HCT116 (cell line): Measurements from ENCODE around the gene TOPAZ1. TPM values are rescaled to one million over a fixed set of nuclear protein-coding genes. Genes with fewer than 3 reads are reported as not detected.

Experiments used
- ATAC-seq: fragments of 200-7000 bp; cut with Tn5 transposase; 2 replicates; pipeline ENCODE4 v1.9.1; 2020; ENCODE audit warnings: mild to moderate bottlenecking, moderate library complexity
- BruUV-seq: library from RNA; stranded (reverse); fragments of 400-500 nt; replicated peaks from 2 replicates; lab custom pipeline; 2021; lab: Mats Ljungman, UMichigan
- CTCF ChIA-PET: fragments of 300-600 bp; sonication (Branson Sonifier 250); formaldehyde crosslinking; loops from one replicate; lab custom pipeline; 2021; ENCODE audit warnings: antibody characterized with exemption; lab: Charles Lee
- POLR2A ChIA-PET: fragments of 300-600, 350-600 bp; sonication (Branson Sonifier 250); formaldehyde crosslinking; loops from one replicate; lab custom pipeline; 2021; ENCODE audit warnings: antibody characterized with exemption; lab: Charles Lee
- RAD21 ChIA-PET, 2 experiments: fragments of 300-600 bp; sonication (Branson Sonifier 250); formaldehyde crosslinking; loops; one replicate each; lab custom pipeline; 2023; ENCODE audit warnings: low total read pairs in 2 of 2; ENCODE audit not compliant: uncharacterized antibody in 2 of 2, unreplicated experiment in 2 of 2, low non-redundant PET in 1 of 2; lab: Charles Lee
- DNase-seq: peaks from one replicate; pipeline ENCODE4 v3.0.0-alpha.2; 2010; ENCODE audit warnings: low read depth, low spot score
- H2AFZ ChIP-seq: fragments of 200-600 bp; shearing (Covaris generic), sonication (generic); 2 replicates; pipeline ENCODE4 v1.6.1; 2017; ENCODE audit warnings: low read depth, mixed run types, mixed read lengths, antibody characterized with exemption, low read length; ENCODE audit not compliant: poor library complexity, severe bottlenecking
- H3K27ac ChIP-seq: 2 replicates; pipeline ENCODE4 v1.5.1; 2012; ENCODE audit warnings: low read depth, low read length
- H3K27me3 ChIP-seq: fragments of 200-600 bp; sonication (generic); 2 replicates; pipeline ENCODE4 v1.6.1; 2016; ENCODE audit warnings: mixed run types, low read length, mixed read lengths; ENCODE audit not compliant: insufficient read depth
- H3K36me3 ChIP-seq, 2 experiments: fragments of 200-500 bp in 1 of 2; fragments of 200-600 bp in 1 of 2; sonication (Bioruptor generic) in 1 of 2; sonication (generic) in 1 of 2; 2 replicates each; pipeline versions ENCODE4 v1.5.1 to v1.6.1; 2014 to 2016; ENCODE audit warnings: low read length in 2 of 2, inconsistent platforms in 1 of 2, mixed read lengths in 1 of 2, mixed run types in 1 of 2; ENCODE audit not compliant: insufficient read depth in 2 of 2, control insufficient read depth in 1 of 2
- H3K4me1 ChIP-seq, 2 experiments: fragments of 200-600 bp in 1 of 2; sonication (generic) in 1 of 2; 2 replicates each; pipeline versions ENCODE4 v1.5.1 to v1.6.1; 2012 to 2017; ENCODE audit warnings: low read length in 2 of 2, inconsistent platforms in 1 of 2, mild to moderate bottlenecking in 1 of 2, mixed read lengths in 1 of 2, mixed run types in 1 of 2, moderate library complexity in 1 of 2; ENCODE audit not compliant: insufficient read depth in 2 of 2, control insufficient read depth in 1 of 2
- H3K4me2 ChIP-seq: fragments of 200-600 bp; sonication (generic); 2 replicates; pipeline ENCODE4 v1.6.1; 2017; ENCODE audit warnings: mixed run types, low read length, mixed read lengths
- H3K4me3 ChIP-seq, 2 experiments: fragments of 200-600 bp in 1 of 2; sonication (generic) in 1 of 2; replicated peaks in 1 of 2; 2 replicates each; pipeline ENCODE4 v1.5.1; 2011 to 2016; ENCODE audit warnings: low read length in 2 of 2, control low read depth in 1 of 2, low read depth in 1 of 2, mild to moderate bottlenecking in 1 of 2, mixed read lengths in 1 of 2, mixed run types in 1 of 2
- H3K79me2 ChIP-seq: fragments of 200-600 bp; sonication (generic); 2 replicates; pipeline ENCODE4 v1.6.1; 2017; ENCODE audit warnings: mild to moderate bottlenecking, mixed run types, low read length, moderate library complexity, mixed read lengths; ENCODE audit not compliant: insufficient read depth
- H3K9ac ChIP-seq: fragments of 200-600 bp; sonication (generic); 2 replicates; pipeline ENCODE4 v1.6.1; 2016; ENCODE audit warnings: low read length, mixed read lengths
- H3K9me2 ChIP-seq: fragments of 200-600 bp; sonication (generic), shearing (Covaris generic); 2 replicates; pipeline ENCODE4 v1.6.1; 2017; ENCODE audit warnings: mixed run types, mild to moderate bottlenecking, moderate library complexity; ENCODE audit not compliant: insufficient read depth
- H3K9me3 ChIP-seq, 2 experiments: fragments of 200-500 bp in 1 of 2; fragments of 200-600 bp in 1 of 2; sonication (Bioruptor generic) in 1 of 2; sonication (generic) in 1 of 2; 2 replicates each; pipeline ENCODE4 v1.6.1; 2014 to 2017; ENCODE audit warnings: low read length in 2 of 2, mixed read lengths in 2 of 2, inconsistent platforms in 1 of 2, low read depth in 1 of 2, mild to moderate bottlenecking in 1 of 2, mixed run types in 1 of 2, moderate library complexity in 1 of 2; ENCODE audit not compliant: control insufficient read depth in 1 of 2, insufficient read depth in 1 of 2
- H4K20me1 ChIP-seq: fragments of 200-600 bp; sonication (generic), shearing (Covaris generic); 2 replicates; pipeline ENCODE4 v1.6.1; 2017; ENCODE audit warnings: mixed run types, mild to moderate bottlenecking, moderate library complexity; ENCODE audit not compliant: insufficient read depth
- CBX3 ChIP-seq: IDR thresholded peaks from 2 replicates; pipeline ENCODE4 v1.6.1; 2012; ENCODE audit warnings: low read depth
- CEBPB ChIP-seq: IDR thresholded peaks from 2 replicates; pipeline ENCODE4 v1.6.1; 2012; ENCODE audit warnings: low read depth
- CTCF ChIP-seq, 3 experiments: fragments of 200-600 bp in 1 of 3; sonication (generic) in 1 of 3; IDR thresholded peaks in 2 of 3; conservative IDR thresholded peaks in 1 of 3; 2 replicates each; pipeline ENCODE4 v1.5.1; 2012 to 2017; ENCODE audit warnings: low read depth in 2 of 3, low read length in 2 of 3, antibody characterized with exemption in 1 of 3, borderline replicate concordance in 1 of 3, control low read depth in 1 of 3, mild to moderate bottlenecking in 1 of 3, mixed read lengths in 1 of 3, mixed run types in 1 of 3, moderate library complexity in 1 of 3; ENCODE audit not compliant: insufficient read depth in 1 of 3
- EGR1 ChIP-seq: IDR thresholded peaks from 2 replicates; pipeline ENCODE4 v1.6.1; 2012; ENCODE audit warnings: low read depth
- ELF1 ChIP-seq: IDR thresholded peaks from 2 replicates; pipeline ENCODE4 v1.6.1; 2012; ENCODE audit warnings: low read depth, borderline replicate concordance
- EZH2phosphoT487 ChIP-seq: fragments of 200-600 bp; IDR thresholded peaks from 2 replicates; pipeline ENCODE4 v1.6.1; 2018; ENCODE audit warnings: antibody characterized with exemption, borderline replicate concordance
- FOSL1 ChIP-seq: IDR thresholded peaks from 2 replicates; pipeline ENCODE4 v1.6.1; 2012; ENCODE audit warnings: low read depth
- JUND ChIP-seq: IDR thresholded peaks from 2 replicates; pipeline ENCODE4 v1.6.1; 2012
- MAX ChIP-seq: IDR thresholded peaks from 2 replicates; pipeline ENCODE4 v1.6.1; 2012
- POLR2A ChIP-seq: IDR thresholded peaks from 2 replicates; pipeline ENCODE4 v1.7.0; 2011; ENCODE audit warnings: borderline replicate concordance; ENCODE audit not compliant: insufficient read depth, insufficient read length; ENCODE audit errors: extremely low read depth
- POLR2AphosphoS5 ChIP-seq: IDR thresholded peaks from 2 replicates; pipeline ENCODE4 v1.6.1; 2011; ENCODE audit warnings: mild to moderate bottlenecking, low read depth, low read length, moderate library complexity
- REST ChIP-seq: IDR thresholded peaks from 2 replicates; pipeline ENCODE4 v1.6.1; 2012; ENCODE audit warnings: low read depth
- SRF ChIP-seq: IDR thresholded peaks from 2 replicates; pipeline ENCODE4 v1.6.1; 2012; ENCODE audit warnings: low read depth
- TCF7L2 ChIP-seq: IDR thresholded peaks from 2 replicates; pipeline ENCODE4 v1.7.0; 2011; ENCODE audit warnings: borderline replicate concordance, inconsistent platforms; ENCODE audit not compliant: insufficient read depth, insufficient read length; ENCODE audit errors: extremely low read depth
- YY1 ChIP-seq: IDR thresholded peaks from 2 replicates; pipeline ENCODE4 v1.6.1; 2011; ENCODE audit warnings: low read length, low read depth, moderate library complexity, mild to moderate bottlenecking; ENCODE audit not compliant: insufficient replicate concordance; ENCODE audit errors: extremely low read depth
- ZNF274 ChIP-seq: fragments of 200-500 bp; sonication (Bioruptor generic); IDR thresholded peaks from 2 replicates; pipeline ENCODE4 v1.6.1; 2014; ENCODE audit warnings: mild to moderate bottlenecking, low read depth, low read length, inconsistent platforms
- intact Hi-C: fragments of 100-400 bp; cut with micrococcal nuclease; formaldehyde crosslinking; loops from 2 replicates; pipeline ENCODE4 v1.10.0; 2022
- total RNA-seq: library from RNA; stranded (reverse); gene quantifications from one replicate; pipeline ENCODE4 v1.2.1, GENCODE V29; 2021; ENCODE audit not compliant: unreplicated experiment

The TOPAZ1 gene
- total RNA-seq, 1 experiment from 2014 or later = not detected

DNA sequence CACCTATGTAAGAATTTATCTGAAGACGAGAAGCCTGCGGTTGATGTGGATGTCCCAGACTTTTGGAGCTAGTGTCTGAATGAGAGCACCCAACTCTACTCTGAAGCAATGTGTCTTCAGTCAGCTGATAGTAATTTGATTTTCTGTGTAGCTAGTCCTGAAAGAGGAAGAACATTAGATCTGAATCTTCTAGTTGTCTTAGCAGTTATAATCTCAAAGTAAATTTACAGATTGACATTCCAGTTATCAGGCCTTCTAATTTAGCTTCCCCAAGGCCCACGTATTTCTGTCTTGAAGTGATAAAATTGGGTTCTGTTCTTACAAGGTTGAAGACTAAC, 98.3 kb downstream of the TOPAZ1 start:
- ChIA-PET CTCF (no interaction called here), RAD21 (no interaction called here), POLR2A (no interaction called here)
- Histone ChIP-seq H3K27ac (no peak overlapping the region), H3K9ac (0 out of 2 replicates have a peak overlapping the region, but pooled peaks have one; percentile 83), H3K9me2 (no peaks in the 10 kb centered on the region), H3K27me3 (no peaks in the 10 kb centered on the region), H3K4me1 (peaks cover 7 to 21% of the 10 kb centered on the region in 2 experiments; a peak in 3 of 4 replicates), H4K20me1 (no peaks in the 10 kb centered on the region), H3K4me2 (peak overlapping the region; percentile 86), H2AFZ (no peak overlapping the region), H3K36me3 (no peaks in the 10 kb centered on the region), H3K9me3 (no peaks in the 10 kb centered on the region), H3K79me2 (peaks cover 36% of the 10 kb centered on the region), H3K4me3 (no peak overlapping the region)
- intact Hi-C loops = no loop called here
- no peak for ATAC-seq
- no peak for DNase-seq
- no peak for TF ChIP-seq JUND
- no TSS peak for BruUV-seq

- ChIA-PET POLR2A (no interaction called here), RAD21 (no interaction called here), CTCF (no interaction called here)
- no peak overlapping the region for H3K4me3 ChIP-seq
- no peaks in the 10 kb centered on the region for H3K36me3 ChIP-seq
- no peak overlapping the region for H3K27ac ChIP-seq
- H3K79me2 ChIP-seq = peaks cover 36% of the 10 kb centered on the region
- H3K4me2 ChIP-seq = no peak overlapping the region
- ATAC-seq = no peak
- no TSS peak for BruUV-seq
- H2AFZ ChIP-seq = no peak overlapping the region
- H4K20me1 ChIP-seq = no peaks in the 10 kb centered on the region
- H3K9me2 ChIP-seq = no peaks in the 10 kb centered on the region
- no peak overlapping the region for H3K9ac ChIP-seq
- intact Hi-C loops = no loop called here
- H3K9me3 ChIP-seq = no peaks in the 10 kb centered on the region
- H3K4me1 ChIP-seq = peaks cover 7 to 19% of the 10 kb centered on the region in 2 experiments; a peak in 3 of 4 replicates
- no peak for DNase-seq
- H3K27me3 ChIP-seq = no peaks in the 10 kb centered on the region
- TF ChIP-seq POLR2AphosphoS5 (no peak), SRF (no peak), YY1 (no peak), EZH2phosphoT487 (no peak), TCF7L2 (no peak), CEBPB (no peak), JUND (no peak), EGR1 (no peak), CBX3 (no peak), MAX (no peak), POLR2A (no peak), ZNF274 (no peak), REST (no peak), FOSL1 (no peak), ELF1 (no peak), CTCF (IDR thresholded peaks at IDR 0.05 in 2 of 3, conservative IDR thresholded peaks at IDR 0.05 in 1 of 3; ENCODE audit: borderline replicate concordance in 1 of 3, insufficient read depth in 1 of 3, low read depth in 2 of 3, low read length in 2 of 3) (no peak)
Measured at GRCh38 chr3:44342176-44342790, 100.6 kb downstream of the TOPAZ1 start.
